H1 (cell line): ENCODE measurements around the gene ARPC3. TPM values are rescaled to one million over a fixed set of nuclear protein-coding genes. Genes with fewer than 3 reads are reported as not detected.

Source experiments
- CTCF ChIA-PET: fragments of 300-600 bp; sonication (Branson Sonifier 250); formaldehyde crosslinking; loops from one replicate; lab custom pipeline; 2021; ENCODE audit not compliant: partially characterized antibody; lab: Charles Lee
- POLR2A ChIA-PET: fragments of 300-600 bp; sonication (Branson Sonifier 250); formaldehyde crosslinking; loops from one replicate; lab custom pipeline; 2021; ENCODE audit warnings: inconsistent platforms; ENCODE audit not compliant: partially characterized antibody; lab: Charles Lee
- DNase-seq, 2 experiments: peaks; one replicate each; pipeline versions ENCODE4 v3.0.0 to v3.0.0-alpha.2; 2010 to 2022; ENCODE audit warnings: low spot score in 2 of 2, low read depth in 1 of 2, mixed read lengths in 1 of 2
- FAIRE-seq: peaks from 2 replicates; lab custom pipeline; 2011; peaks lifted over from hg19 to GRCh38; lab: Jason Lieb, UNC
- H2AFZ ChIP-seq: 2 replicates; pipeline ENCODE4 v1.8.1; 2012; ENCODE audit warnings: low read length, inconsistent platforms
- H2AK5ac ChIP-seq: 2 replicates; pipeline ENCODE4 v1.6.1; 2013; ENCODE audit warnings: low read depth, low read length
- H2BK120ac ChIP-seq: replicated peaks from 2 replicates; pipeline ENCODE3; 2013; ENCODE audit warnings: low read depth, low read length, inconsistent platforms
- H2BK12ac ChIP-seq: 2 replicates; pipeline ENCODE4 v1.6.1; 2013; ENCODE audit warnings: low read depth, low read length
- H2BK15ac ChIP-seq: 2 replicates; pipeline ENCODE4 v1.6.1; 2013; ENCODE audit warnings: low read length
- H2BK20ac ChIP-seq: 2 replicates; pipeline ENCODE4 v1.6.1; 2013; ENCODE audit warnings: low read length
- H2BK5ac ChIP-seq: 2 replicates; pipeline ENCODE4 v1.6.1; 2013; ENCODE audit warnings: low read depth, low read length
- H3K14ac ChIP-seq: 2 replicates; pipeline ENCODE4 v1.6.1; 2013; ENCODE audit warnings: inconsistent platforms; ENCODE audit not compliant: insufficient read length
- H3K18ac ChIP-seq: 2 replicates; pipeline ENCODE4 v1.6.1; 2013; ENCODE audit warnings: low read length; ENCODE audit errors: extremely low read depth
- H3K23ac ChIP-seq: 2 replicates; pipeline ENCODE4 v1.6.1; 2013; ENCODE audit warnings: inconsistent platforms; ENCODE audit not compliant: insufficient read length
- H3K23me2 ChIP-seq: 2 replicates; pipeline ENCODE4 v1.6.1; 2013; ENCODE audit warnings: low read depth, low read length
- H3K27ac ChIP-seq: 2 replicates; pipeline ENCODE4 v1.6.1; 2011; ENCODE audit warnings: low read depth, low read length, inconsistent platforms
- H3K27me3 ChIP-seq, 4 experiments: replicated peaks in 1 of 4; 1 replicate in 1 of 4; 2 replicates in 3 of 4; pipeline versions ENCODE4 v1.6.1 to v1.8.1; 2011 to 2013; ENCODE audit warnings: low read length in 3 of 4, mild to moderate bottlenecking in 3 of 4, inconsistent platforms in 2 of 4, mixed read lengths in 2 of 4, moderate library complexity in 1 of 4; ENCODE audit not compliant: control insufficient read depth in 3 of 4, insufficient read depth in 3 of 4; ENCODE audit errors: extremely low read depth in 1 of 4
- H3K36me3 ChIP-seq, 4 experiments: 2 replicates each; pipeline versions ENCODE4 v1.6.1 to v1.8.1; 2011 to 2013; ENCODE audit warnings: mild to moderate bottlenecking in 4 of 4, low read length in 3 of 4, moderate library complexity in 2 of 4, control low read depth in 1 of 4, inconsistent platforms in 1 of 4; ENCODE audit not compliant: insufficient read depth in 4 of 4, control insufficient read depth in 2 of 4
- H3K4ac ChIP-seq: replicated peaks from 2 replicates; pipeline ENCODE3; 2013; ENCODE audit warnings: low read length, low read depth, mixed read lengths, inconsistent platforms; ENCODE audit not compliant: insufficient read length
- H3K4me1 ChIP-seq, 4 experiments: replicated peaks in 1 of 4; 1 replicate in 1 of 4; 2 replicates in 3 of 4; pipeline versions ENCODE4 v1.6.1 to v1.8.1; 2011 to 2013; ENCODE audit warnings: low read length in 3 of 4, inconsistent platforms in 2 of 4, mixed read lengths in 1 of 4; ENCODE audit not compliant: insufficient read depth in 4 of 4, control insufficient read depth in 3 of 4
- H3K4me2 ChIP-seq, 2 experiments: 2 replicates each; pipeline versions ENCODE4 v1.6.1 to v1.8.1; 2011 to 2013; ENCODE audit warnings: low read depth in 2 of 2, low read length in 2 of 2, control low read depth in 1 of 2, inconsistent platforms in 1 of 2, mild to moderate bottlenecking in 1 of 2; ENCODE audit not compliant: insufficient read depth in 1 of 2
- H3K4me3 ChIP-seq, 4 experiments: fragments of 200-600, 300-600 bp in 1 of 4; sonication (generic), shearing (Covaris generic), sonication (Bioruptor Twin) in 1 of 4; 2 replicates each; pipeline versions ENCODE4 v1.5.1 to v1.8.1; 2011 to 2016; ENCODE audit warnings: low read length in 4 of 4, low read depth in 3 of 4, control low read depth in 2 of 4, inconsistent platforms in 2 of 4, mild to moderate bottlenecking in 2 of 4, mixed read lengths in 1 of 4, moderate library complexity in 1 of 4; ENCODE audit not compliant: insufficient read depth in 2 of 4; ENCODE audit errors: extremely low read depth in 1 of 4
- H3K56ac ChIP-seq: replicated peaks from 2 replicates; pipeline ENCODE3; 2013; ENCODE audit warnings: low read depth, mild to moderate bottlenecking, mixed read lengths, low read length, inconsistent platforms; ENCODE audit not compliant: insufficient read length
- H3K79me1 ChIP-seq: 2 replicates; pipeline ENCODE4 v1.6.1; 2013; ENCODE audit warnings: low read depth, low read length, control low read depth
- H3K79me2 ChIP-seq, 2 experiments: 2 replicates each; pipeline versions ENCODE4 v1.6.1 to v1.8.1; 2012 to 2013; ENCODE audit warnings: low read length in 2 of 2, mild to moderate bottlenecking in 2 of 2, inconsistent platforms in 1 of 2; ENCODE audit not compliant: insufficient read depth in 2 of 2, control insufficient read depth in 1 of 2
- H3K9ac ChIP-seq, 4 experiments: replicated peaks in 1 of 4; 1 replicate in 1 of 4; 2 replicates in 3 of 4; pipeline versions ENCODE4 v1.6.1 to v1.8.1; 2011 to 2013; ENCODE audit warnings: low read depth in 3 of 4, low read length in 3 of 4, control low read depth in 2 of 4, mild to moderate bottlenecking in 2 of 4, moderate library complexity in 2 of 4, inconsistent platforms in 1 of 4; ENCODE audit errors: extremely low read depth in 1 of 4
- H3K9me3 ChIP-seq, 2 experiments: 2 replicates each; pipeline versions ENCODE4 v1.6.1 to v1.8.1; 2012 to 2013; ENCODE audit warnings: mild to moderate bottlenecking in 2 of 2, moderate library complexity in 2 of 2, control low read depth in 1 of 2, inconsistent platforms in 1 of 2, low read depth in 1 of 2, low read length in 1 of 2, mixed read lengths in 1 of 2; ENCODE audit not compliant: insufficient read depth in 2 of 2
- H4K20me1 ChIP-seq, 2 experiments: replicated peaks in 1 of 2; 2 replicates each; pipeline versions ENCODE3 to v1.8.1; 2011 to 2013; ENCODE audit warnings: inconsistent platforms in 2 of 2, low read length in 2 of 2, mild to moderate bottlenecking in 1 of 2; ENCODE audit not compliant: insufficient read depth in 2 of 2, control insufficient read depth in 1 of 2
- H4K5ac ChIP-seq: 2 replicates; pipeline ENCODE4 v1.6.1; 2013; ENCODE audit warnings: low read length, low read depth, mixed read lengths, inconsistent platforms; ENCODE audit not compliant: insufficient read length
- H4K8ac ChIP-seq: 2 replicates; pipeline ENCODE4 v1.8.0; 2013; ENCODE audit warnings: mild to moderate bottlenecking, moderate library complexity, low read length, inconsistent platforms; ENCODE audit not compliant: insufficient read depth; ENCODE audit errors: extremely low read depth
- H4K91ac ChIP-seq: replicated peaks from 2 replicates; pipeline ENCODE3; 2013; ENCODE audit warnings: low read length, mixed read lengths, inconsistent platforms; ENCODE audit not compliant: insufficient read length
- CTBP2 ChIP-seq: IDR thresholded peaks from 2 replicates; pipeline ENCODE4 v1.7.0; 2011; ENCODE audit warnings: borderline replicate concordance, mild to moderate bottlenecking, moderate library complexity, mixed read lengths, low read length; ENCODE audit not compliant: insufficient read depth, insufficient read length
- EP300 ChIP-seq, 2 experiments: IDR thresholded peaks; 1 replicate in 1 of 2; 2 replicates in 1 of 2; pipeline ENCODE4 v1.6.1; 2011 to 2012; ENCODE audit warnings: low read depth in 2 of 2, low read length in 2 of 2, mild to moderate bottlenecking in 2 of 2, borderline replicate concordance in 1 of 2, inconsistent platforms in 1 of 2, moderate library complexity in 1 of 2
- GTF2F1 ChIP-seq: IDR thresholded peaks from 2 replicates; pipeline ENCODE4 v1.6.1; 2012; ENCODE audit warnings: low read depth, low read length, improper control_type of control experiment, borderline replicate concordance
- KDM1A ChIP-seq: fragments of 200-600, 300-600 bp; sonication (generic); IDR thresholded peaks from 2 replicates; pipeline ENCODE4 v1.7.1; 2016; ENCODE audit warnings: mild to moderate bottlenecking, low read length, borderline replicate concordance
- KDM4A ChIP-seq: IDR thresholded peaks from one replicate; pipeline ENCODE4 v1.7.1; 2012; ENCODE audit warnings: low read depth, mild to moderate bottlenecking, moderate library complexity, low read length, inconsistent platforms; ENCODE audit not compliant: severe bottlenecking
- KDM5A ChIP-seq: fragments of 200-600 bp; IDR thresholded peaks from 2 replicates; pipeline ENCODE4 v1.7.1; 2012; ENCODE audit warnings: mild to moderate bottlenecking, low read length, inconsistent platforms, mixed read lengths
- POLR2A ChIP-seq, 2 experiments: IDR thresholded peaks; 1 replicate in 1 of 2; 2 replicates in 1 of 2; pipeline ENCODE4 v1.6.1; 2011; ENCODE audit warnings: low read depth in 2 of 2, low read length in 2 of 2, mild to moderate bottlenecking in 2 of 2; ENCODE audit errors: control extremely low read depth in 1 of 2
- POU5F1 ChIP-seq: IDR thresholded peaks from 2 replicates; pipeline ENCODE4 v1.6.1; 2011; ENCODE audit warnings: low read depth, mild to moderate bottlenecking, low read length, moderate library complexity
- RXRA ChIP-seq: IDR thresholded peaks from 2 replicates; pipeline ENCODE4 v1.6.1; 2011; ENCODE audit warnings: low read depth, mild to moderate bottlenecking, low read length, moderate library complexity; ENCODE audit not compliant: insufficient read depth
- WGBS, 2 experiments: shearing (Covaris generic) in 1 of 2; methylation state at CpG; one replicate each; pipeline versions ENCODE4 v1.1.6 to v1.1.7; 2013 to 2015; ENCODE audit warnings: low lambda C conversion rate in 2 of 2, mixed read lengths in 2 of 2, inconsistent platforms in 1 of 2, low coverage in 1 of 2, missing lambda C conversion rate in 1 of 2; ENCODE audit not compliant: insufficient replicate concordance in 2 of 2, insufficient coverage in 1 of 2, insufficient read length in 1 of 2; ENCODE audit errors: extremely low coverage in 1 of 2, missing lambda C conversion rate in 1 of 2; 5-methylcytosine and 5-hydroxymethylcytosine counted together
- polyA plus RNA-seq, 7 experiments: library from polyadenylated mRNA; depleted of rRNA in 3 of 7; stranded (reverse) in 5 of 7; unstranded in 2 of 7; fragments of >200 nt in 5 of 7; fragments of 200-250 nt in 2 of 7; gene quantifications; 1 replicate in 5 of 7; 2 replicates in 1 of 7; 4 replicates in 1 of 7; pipeline versions ENCODE4 v1.2.1 to v1.2.3, GENCODE V29; 2011 to 2013; ENCODE audit warnings: missing spikeins in 2 of 7, mixed read lengths in 2 of 7
- total RNA-seq: library from RNA; stranded (reverse); fragmentation: NEBNext Ultra II Directional; extraction: Animal tissue kit (Norgen Biotek cat#: 25700); gene quantifications from 2 replicates; pipeline ENCODE4 v1.2.1, GENCODE V29; 2021
- TF ChIP-seq, protein P1 (sequence below): IDR thresholded peaks from 2 replicates; pipeline ENCODE4 v1.6.1; 2012; ENCODE audit warnings: inconsistent platforms

Gene ARPC3
- total and polyA plus RNA-seq, 2 of the 8 experiments (the other 6 are each of a cell fraction or from before 2014, with no cell fraction given): 36.7 to 160 TPM

DNA sequence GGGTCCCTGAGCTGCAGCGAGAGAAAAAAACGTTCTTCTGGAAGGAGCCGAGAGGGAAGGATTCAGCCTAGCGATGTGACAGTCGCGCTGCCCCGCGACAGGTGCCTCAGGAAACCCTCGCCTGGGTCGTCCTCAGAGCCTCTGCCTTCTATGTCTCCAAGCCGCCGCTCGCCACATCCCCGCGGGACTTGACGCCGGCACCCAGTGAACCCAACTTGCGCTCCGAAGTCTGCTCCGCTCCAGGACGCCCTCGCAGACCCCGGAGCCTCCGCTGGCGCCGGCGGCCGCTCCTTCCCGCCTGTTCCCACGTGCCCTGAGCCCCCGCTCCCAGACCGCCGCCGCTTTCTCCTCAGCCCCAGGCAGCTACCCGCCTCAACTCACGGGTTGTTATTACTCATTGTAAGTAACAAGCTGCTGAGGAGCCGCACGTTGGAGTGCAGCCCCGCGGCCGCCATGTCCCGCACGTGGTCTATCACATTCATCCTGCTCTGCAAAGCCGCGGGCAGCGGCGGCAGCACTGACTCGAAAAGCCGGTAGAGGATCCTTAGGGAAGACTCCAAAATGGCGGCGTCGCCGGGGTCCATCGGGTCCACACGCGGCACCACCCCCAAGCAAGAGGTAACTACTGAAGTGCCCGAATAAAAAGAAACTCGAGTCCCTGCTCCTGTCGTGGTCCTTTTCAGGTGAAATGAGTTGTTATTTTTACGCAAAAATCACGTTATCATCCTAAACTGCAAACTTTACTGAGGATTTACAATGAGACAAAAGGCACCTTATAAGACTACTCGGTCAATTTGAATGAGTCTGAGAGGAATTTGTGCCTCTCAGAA, 46.8 kb downstream of the ARPC3 start, which contains the start of gene ANAPC7:
TSS of gene ANAPC7 (minus strand) at position 563 of the 830 bp plus-strand sequence. CDS start at position 482, 81 bp downstream.
- DNase-seq (peak; percentile 77 to 90), FAIRE-seq (no peak)
- Histone ChIP-seq H3K4ac (peak within 1 kb of the TSS; percentile 73), H2BK20ac (no peak within 1 kb of the TSS), H2AFZ (peak within 1 kb of the TSS; percentile 100), H3K23me2 (peaks cover 2% of the 10 kb centered on the region; the same call in 1 of the 2 replicates), H3K36me3 (peaks cover 4 to 24% (median 13%) of the 10 kb centered on the region in 4 experiments; a peak in 6 of 8 replicates), H3K4me3 (peak within 1 kb of the TSS; percentile 69 to 96 (median 91)), H3K9ac (peak within 1 kb of the TSS; percentile 86 to 97 (median 92)), H3K4me1 (peaks cover 0 to 4% (median 0%) of the 10 kb centered on the region in 4 experiments; a peak in 1 of 7 replicates), H2BK15ac (0 out of 2 replicates have a peak within 1 kb of the TSS, but pooled peaks have one; percentile 66), H4K5ac (peak within 1 kb of the TSS; percentile 97), H3K23ac (no peak within 1 kb of the TSS), H3K18ac (peak within 1 kb of the TSS; percentile 71), H3K9me3 (no peaks in the 10 kb centered on the region), H3K14ac (no peak within 1 kb of the TSS), H4K91ac (peak within 1 kb of the TSS; percentile 78), H3K56ac (peak within 1 kb of the TSS; percentile 89), H4K8ac (peak within 1 kb of the TSS; percentile 99), H3K27me3 (no peaks in the 10 kb centered on the region), H2BK120ac (peak within 1 kb of the TSS; percentile 83), H3K79me2 (peaks cover 28 to 51% of the 10 kb centered on the region in 2 experiments), H2BK12ac (peak within 1 kb of the TSS; percentile 96; the same call in 1 of the 2 replicates), H4K20me1 (peaks cover 0 to 7% of the 10 kb centered on the region in 2 experiments), H2BK5ac (peak within 1 kb of the TSS; percentile 99), H3K4me2 (peak within 1 kb of the TSS; percentile 65 to 75), H3K27ac (peak within 1 kb of the TSS; percentile 99), H3K79me1 (peaks cover 2% of the 10 kb centered on the region), H2AK5ac (no peak within 1 kb of the TSS)
- POLR2A ChIA-PET: interaction anchor here (0.6 to 2.4 kb wide), 20 partner anchors 8 to 116 kb away, joined by 3 to 11 read pairs (median 3); partner anchors contain the start of genes ARPC3 and GPN3
- CTCF ChIA-PET: interaction anchor here (1.7 to 2.7 kb wide), 2 partner anchors 28 to 66 kb away, joined by 4 to 11 read pairs; partner anchors contain the start of gene FAM216A
- 2% methylated on average over 48 of the region's 62 CpGs; no CpG with 5 or more reads in 1 of the 2 experiments for WGBS, 2 experiments
- TF ChIP-seq, protein P1, sequence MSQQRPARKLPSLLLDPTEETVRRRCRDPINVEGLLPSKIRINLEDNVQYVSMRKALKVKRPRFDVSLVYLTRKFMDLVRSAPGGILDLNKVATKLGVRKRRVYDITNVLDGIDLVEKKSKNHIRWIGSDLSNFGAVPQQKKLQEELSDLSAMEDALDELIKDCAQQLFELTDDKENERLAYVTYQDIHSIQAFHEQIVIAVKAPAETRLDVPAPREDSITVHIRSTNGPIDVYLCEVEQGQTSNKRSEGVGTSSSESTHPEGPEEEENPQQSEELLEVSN: peak; percentile 96
- no peak for TF ChIP-seq KDM5A
- no peak for TF ChIP-seq KDM1A
- no peak for TF ChIP-seq CTBP2
- TF ChIP-seq KDM4A: peak; percentile 18
- peak; percentile 78 to 96 for TF ChIP-seq POLR2A (IDR thresholded peaks at IDR 0.05; ENCODE audit: control extremely low read depth in 1 of 2, low read depth in 2 of 2, low read length in 2 of 2)
- peak; percentile 78 for TF ChIP-seq GTF2F1
- TF ChIP-seq EP300 (IDR thresholded peaks at IDR 0.05; ENCODE audit: borderline replicate concordance in 1 of 2, low read depth in 2 of 2, low read length in 2 of 2): no peak
- TF ChIP-seq RXRA: no peak
- TF ChIP-seq POU5F1: no peak
